Neural crest cell (in vitro differentiated cells): Measurements from ENCODE around the gene PM20D1. TPM values are rescaled to one million over a fixed set of nuclear protein-coding genes. Genes with fewer than 3 reads are reported as not detected.

Experiments used
- DNase-seq: peaks from one replicate; pipeline ENCODE4 v3.0.0; 2021; ENCODE audit warnings: low read depth, mixed read lengths, low spot score
- H3K27ac Mint-ChIP-seq: one replicate; pipeline ENCODE4 v1.8.0; 2021; ENCODE audit warnings: mild to moderate bottlenecking, mixed read lengths; ENCODE audit not compliant: unreplicated experiment
- H3K27me3 Mint-ChIP-seq: 2 replicates; pipeline ENCODE4 v1.8.0; 2021; ENCODE audit warnings: low read depth, mild to moderate bottlenecking, mixed read lengths
- H3K36me3 Mint-ChIP-seq: 2 replicates; pipeline ENCODE4 v1.8.0; 2021; ENCODE audit warnings: low read depth, mild to moderate bottlenecking, mixed read lengths
- H3K4me1 Mint-ChIP-seq: 2 replicates; pipeline ENCODE4 v1.8.0; 2021; ENCODE audit warnings: mixed read lengths
- H3K4me3 Mint-ChIP-seq: one replicate; pipeline ENCODE4 v1.8.0; 2021; ENCODE audit warnings: mild to moderate bottlenecking, mixed read lengths
- H3K9me3 Mint-ChIP-seq: 2 replicates; pipeline ENCODE4 v1.8.0; 2021; ENCODE audit warnings: mixed read lengths
- CTCF ChIP-seq: fragments of 200-600 bp; sonication (generic); conservative IDR thresholded peaks from 2 replicates; pipeline ENCODE4 v1.5.0; 2021; ENCODE audit warnings: antibody characterized with exemption, mild to moderate bottlenecking
- total RNA-seq: library from RNA; stranded (reverse); gene quantifications from 2 replicates; pipeline ENCODE4 v1.2.1, GENCODE V29; 2021

Gene PM20D1
- total RNA-seq, 1 donor from 2014 or later = not detected

GRCh38 chr1:205843036-205843859, 6.7 kb downstream of the PM20D1 start:
- H3K36me3 Mint-ChIP-seq = peaks cover 2% of the 10 kb centered on the region
- DNase-seq = no peak
- H3K4me1 Mint-ChIP-seq = no peaks in the 10 kb centered on the region
- H3K27me3 Mint-ChIP-seq = no peaks in the 10 kb centered on the region
- TF ChIP-seq CTCF = no peak
- H3K9me3 Mint-ChIP-seq = no peaks in the 10 kb centered on the region
- no peak overlapping the region for H3K27ac Mint-ChIP-seq
- H3K4me3 Mint-ChIP-seq = no peak overlapping the region

- no peak for DNase-seq
- no peaks in the 10 kb centered on the region for H3K27me3 Mint-ChIP-seq
- no peak overlapping the region for H3K27ac Mint-ChIP-seq
- H3K9me3 Mint-ChIP-seq = no peaks in the 10 kb centered on the region
- H3K4me3 Mint-ChIP-seq = no peak overlapping the region
- no peaks in the 10 kb centered on the region for H3K4me1 Mint-ChIP-seq
- no peak for TF ChIP-seq CTCF
- peaks cover 2% of the 10 kb centered on the region for H3K36me3 Mint-ChIP-seq
Measured at GRCh38 chr1:205842229-205842628, 7.7 kb downstream of the PM20D1 start.

- Mint-ChIP-seq H3K4me1 (no peaks in the 10 kb centered on the region), H3K36me3 (peaks cover 2% of the 10 kb centered on the region), H3K27ac (no peak overlapping the region), H3K9me3 (no peaks in the 10 kb centered on the region), H3K27me3 (no peaks in the 10 kb centered on the region), H3K4me3 (no peak overlapping the region)
- no peak for TF ChIP-seq CTCF
- no peak for DNase-seq
Measured at GRCh38 chr1:205840146-205840923, 9.6 kb downstream of the PM20D1 start.

- H3K4me1 Mint-ChIP-seq = peaks cover under 1% of the 10 kb centered on the region
- no peak overlapping the region for H3K4me3 Mint-ChIP-seq
- peak overlapping the region; percentile 5 for H3K27ac Mint-ChIP-seq
- no peaks in the 10 kb centered on the region for H3K36me3 Mint-ChIP-seq
- no peak for DNase-seq
- no peak for TF ChIP-seq CTCF
- no peaks in the 10 kb centered on the region for H3K9me3 Mint-ChIP-seq
- H3K27me3 Mint-ChIP-seq = no peaks in the 10 kb centered on the region
Measured at GRCh38 chr1:205837382-205837970, 12.5 kb downstream of the PM20D1 start.

GRCh38 chr1:205834751-205835150, 15.2 kb downstream of the PM20D1 start:
- Mint-ChIP-seq H3K9me3 (no peaks in the 10 kb centered on the region), H3K36me3 (no peaks in the 10 kb centered on the region), H3K27ac (no peak overlapping the region), H3K27me3 (no peaks in the 10 kb centered on the region), H3K4me3 (no peak overlapping the region), H3K4me1 (peaks cover 7% of the 10 kb centered on the region)
- DNase-seq = no peak
- no peak for TF ChIP-seq CTCF
